HG02870 (cell line): ENCODE data around the gene ZNF521.

Experiments used
- ATAC-seq: cut with Tn5 transposase; IDR thresholded peaks from one replicate; pipeline ENCODE4 v1.9.1; 2021; ENCODE audit warnings: mild to moderate bottlenecking, moderate library complexity; ENCODE audit not compliant: unreplicated experiment

The ZNF521 gene

DNA sequence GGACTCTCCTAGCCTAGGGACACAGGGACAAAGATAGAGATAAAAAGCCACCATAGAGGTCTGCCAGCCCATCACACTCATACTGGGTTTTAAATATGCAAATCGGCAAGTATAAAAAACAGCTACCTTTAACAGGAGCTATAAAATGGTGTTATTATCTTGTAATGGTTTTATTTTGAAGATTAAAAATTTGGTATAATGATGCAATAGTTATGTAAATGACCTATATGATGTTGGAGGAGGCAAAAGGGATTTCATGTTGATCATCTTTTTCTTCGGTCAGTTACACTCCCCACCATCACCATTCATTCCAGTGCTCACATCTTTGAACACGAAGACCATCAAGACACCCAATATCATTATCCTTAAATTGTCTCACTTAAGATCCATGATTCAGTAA is 11.2 kb downstream of the ZNF521 start:
- no peak for ATAC-seq

DNA sequence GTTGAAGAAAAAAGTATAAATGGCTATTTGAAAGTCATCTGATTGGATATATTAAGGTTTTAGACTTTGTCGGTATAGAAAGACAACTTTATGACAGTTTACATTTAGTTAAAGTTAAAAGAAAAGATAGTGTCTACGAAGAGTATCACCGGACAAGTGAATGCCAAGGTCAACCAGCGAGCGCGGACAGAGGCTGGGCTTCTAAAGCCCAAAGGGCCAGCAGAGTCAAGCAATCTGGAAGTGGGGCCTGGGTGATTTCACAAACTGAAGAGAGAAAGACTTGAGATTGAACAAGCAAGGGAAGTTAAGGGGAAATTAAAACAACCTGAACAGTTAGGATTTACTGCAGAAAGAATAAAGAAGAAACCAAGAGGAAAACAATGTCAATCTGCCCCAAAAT is 16.3 kb downstream of the ZNF521 start:
- ATAC-seq: no peak

DNA sequence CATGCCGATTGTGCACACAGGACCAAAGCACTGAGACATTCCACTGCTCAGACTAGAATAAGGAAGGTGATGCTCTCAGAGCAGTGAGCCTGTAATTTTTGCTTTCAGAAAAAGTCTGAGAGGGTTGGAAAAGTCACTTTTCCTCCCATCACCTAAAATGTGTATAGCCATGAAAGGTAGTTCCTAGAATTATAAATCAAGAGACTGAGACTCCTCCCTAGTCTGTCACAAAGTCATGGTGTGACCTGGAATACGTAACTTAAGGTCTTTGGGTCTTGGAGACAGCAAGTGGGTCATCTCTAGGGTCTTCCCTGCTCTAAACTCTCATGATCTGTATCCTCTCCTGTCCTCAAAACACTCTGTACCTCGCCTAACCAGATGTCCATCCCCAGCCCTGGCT is 16.9 kb downstream of the ZNF521 start:
- no peak for ATAC-seq

- no peak for ATAC-seq
These were observed 17.4 kb downstream of the ZNF521 start for GRCh38 chr18:25334588-25334987.

- no peak for ATAC-seq
These were observed 20.0 kb downstream of the ZNF521 start for GRCh38 chr18:25332002-25332401.

GRCh38 chr18:25329783-25330182 is 22.2 kb downstream of the ZNF521 start:
- ATAC-seq: no peak

GRCh38 chr18:25327584-25327983 is 24.4 kb downstream of the ZNF521 start:
- no peak for ATAC-seq

DNA sequence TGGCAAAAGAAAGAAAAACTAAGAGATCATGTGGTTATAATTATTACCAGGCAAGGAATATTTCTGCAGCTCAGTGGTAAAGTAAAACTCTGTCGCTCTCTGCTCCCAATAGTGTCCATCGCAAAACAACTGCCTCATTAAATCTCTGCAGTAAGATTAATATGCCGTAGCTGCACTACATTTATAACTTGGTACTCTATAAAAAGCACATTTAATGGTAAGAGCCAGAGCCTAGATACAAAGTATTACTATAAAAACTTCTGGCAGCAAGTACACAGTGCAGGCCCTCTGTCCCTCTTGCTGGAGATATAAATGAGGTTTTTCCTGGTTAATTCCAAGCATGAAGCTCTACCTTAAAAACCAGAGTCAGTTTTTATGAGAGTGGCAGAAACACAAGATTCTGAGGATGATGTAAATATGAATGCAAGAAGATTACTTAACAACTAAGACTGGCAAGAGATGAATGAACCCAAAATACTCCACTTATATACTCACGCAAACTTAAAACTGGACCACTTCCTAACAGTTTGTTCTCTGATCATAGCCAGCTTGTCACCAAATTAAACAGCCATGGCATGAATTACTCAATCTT is 25.5 kb downstream of the ZNF521 start:
- ATAC-seq: no peak

- ATAC-seq: no peak
These were observed 29.2 kb downstream of the ZNF521 start for GRCh38 chr18:25322806-25323205.

- no peak for ATAC-seq
These were observed 35.5 kb downstream of the ZNF521 start for GRCh38 chr18:25316381-25317018.

- no peak for ATAC-seq
These were observed 37.2 kb downstream of the ZNF521 start for GRCh38 chr18:25314838-25315190.

DNA sequence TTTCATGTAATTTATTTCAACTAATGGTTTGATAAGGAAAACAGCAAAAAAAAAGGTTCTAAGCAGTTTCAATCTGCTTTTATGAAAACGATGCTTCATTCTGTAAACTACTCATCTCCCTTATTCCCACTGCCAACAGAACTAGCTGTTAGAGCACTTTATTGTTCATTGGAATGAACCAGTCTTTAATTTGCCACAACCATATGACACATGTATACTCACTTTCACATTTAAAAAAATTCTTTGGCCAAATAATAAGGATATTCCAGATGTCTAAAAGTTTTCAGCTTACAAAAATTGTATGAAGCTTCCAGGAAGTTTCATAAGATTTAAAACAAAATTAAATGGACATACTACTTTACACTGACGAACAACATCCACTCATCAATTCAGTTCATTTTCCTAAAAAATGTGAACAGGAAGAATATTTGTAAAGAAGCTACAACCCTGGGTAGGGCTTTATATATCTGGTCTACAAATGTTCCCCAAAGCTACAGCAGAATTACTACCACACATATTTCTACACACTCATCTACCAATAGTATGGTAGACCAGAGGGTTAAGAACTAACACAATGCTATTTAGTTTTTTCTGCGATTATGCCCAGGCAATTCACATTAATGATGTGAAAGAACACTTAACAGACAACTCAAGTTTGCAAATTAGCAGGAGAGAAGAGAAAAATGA is 37.7 kb downstream of the ZNF521 start:
- no peak for ATAC-seq

- ATAC-seq: no peak
These were observed 38.7 kb downstream of the ZNF521 start for GRCh38 chr18:25313268-25313667.

DNA sequence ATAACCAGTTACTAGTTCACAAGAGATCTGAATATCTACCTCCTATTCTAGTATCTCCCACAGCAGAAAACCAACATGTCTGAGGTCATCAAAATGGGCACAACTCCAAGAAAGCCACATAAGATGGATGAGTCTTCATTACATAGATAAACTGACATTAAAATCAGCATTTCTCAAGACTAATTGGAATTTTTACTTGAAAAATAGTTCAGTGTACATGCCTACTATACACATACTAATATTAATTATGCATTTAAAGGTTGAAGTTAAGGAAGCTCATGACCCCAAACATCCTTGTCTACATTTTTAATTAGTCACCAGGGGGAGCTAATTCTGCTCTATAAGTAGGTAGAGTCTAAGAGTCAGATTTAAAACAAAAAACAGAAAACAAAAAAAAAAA is 41.9 kb downstream of the ZNF521 start:
- no peak for ATAC-seq

GRCh38 chr18:25308381-25308780 is 43.6 kb downstream of the ZNF521 start:
- ATAC-seq: no peak

DNA sequence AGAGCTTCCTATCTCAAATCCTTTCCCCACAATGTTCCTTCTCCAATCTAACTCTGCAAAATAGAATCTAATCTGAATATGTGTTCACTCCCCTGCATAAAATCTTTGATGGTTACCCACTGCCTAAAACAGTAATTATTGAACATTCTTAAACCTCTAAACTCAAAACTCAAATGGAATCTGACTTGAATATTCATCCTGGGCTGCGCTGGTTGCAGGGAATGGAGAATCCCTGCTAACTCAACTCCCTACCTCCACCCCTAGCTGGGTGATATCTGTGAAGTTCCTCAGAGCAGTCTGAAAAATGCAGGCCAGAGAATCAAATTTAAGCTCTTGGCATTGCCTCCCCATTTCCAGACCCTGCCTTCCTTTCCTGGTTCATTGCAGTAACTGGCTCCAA is 44.8 kb downstream of the ZNF521 start:
- ATAC-seq: no peak

- no peak for ATAC-seq
These were observed 45.3 kb downstream of the ZNF521 start for GRCh38 chr18:25306671-25307070.

GRCh38 chr18:25305584-25305983 is 46.4 kb downstream of the ZNF521 start:
- ATAC-seq: no peak

- no peak for ATAC-seq
These were observed 51.5 kb downstream of the ZNF521 start for GRCh38 chr18:25300492-25300891.

DNA sequence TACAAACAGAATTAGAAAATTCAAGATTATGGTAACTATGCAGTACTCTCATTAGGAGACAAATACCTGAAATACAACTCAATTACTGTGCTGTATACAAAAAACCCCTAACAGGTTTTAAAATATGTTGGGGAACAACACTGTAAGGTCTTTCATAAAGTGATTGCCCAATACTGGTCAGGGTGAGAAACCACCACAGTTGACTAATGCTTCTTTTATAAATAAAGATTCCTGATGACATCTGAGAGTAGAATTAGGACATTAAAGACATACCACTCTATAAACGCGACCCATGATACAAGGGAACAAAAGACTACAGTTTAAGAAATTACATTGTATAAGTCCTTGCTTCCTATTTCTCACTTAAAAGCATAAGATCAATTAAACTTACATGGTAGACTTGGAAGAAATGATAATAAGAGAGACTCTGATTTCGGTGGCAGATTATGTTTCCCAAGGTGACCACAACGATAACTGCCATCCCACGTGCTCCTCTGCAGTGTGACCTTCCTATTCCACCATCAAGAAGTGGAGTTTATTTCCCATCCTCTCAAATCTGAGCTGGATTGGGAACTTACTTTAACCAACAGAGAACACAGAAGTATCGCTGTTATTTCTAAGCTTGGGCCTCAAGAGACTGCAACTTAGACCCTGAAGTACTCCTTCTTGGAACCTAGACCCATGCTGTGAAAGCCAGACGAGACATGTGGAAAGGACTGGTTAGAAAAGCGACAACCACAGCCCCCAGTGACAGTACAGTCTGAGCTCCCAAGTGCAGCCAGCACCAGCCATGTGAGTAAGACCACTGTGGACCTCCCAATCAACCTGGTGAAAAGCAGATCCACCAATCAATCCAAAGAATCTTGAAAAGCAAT is 52.3 kb downstream of the ZNF521 start:
- ATAC-seq: no peak

DNA sequence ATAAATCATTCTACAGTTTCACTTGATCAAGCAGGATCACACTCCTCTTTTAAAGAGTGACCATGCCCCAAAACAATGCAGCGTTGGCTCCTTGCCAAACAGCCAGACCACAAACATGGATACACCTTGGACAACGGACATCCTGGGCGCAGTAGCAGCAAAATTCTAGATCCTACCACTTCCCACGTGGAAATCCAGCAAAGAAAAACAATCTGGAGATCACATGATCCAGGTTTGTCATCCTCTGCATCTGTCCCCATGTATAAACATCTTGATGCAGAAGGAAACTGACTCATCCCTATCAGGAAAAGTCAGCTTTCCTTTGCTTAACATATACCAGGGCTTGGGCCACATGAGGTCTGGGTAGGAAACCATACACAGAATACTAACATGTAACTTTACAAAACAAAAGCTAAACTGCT is 53.1 kb downstream of the ZNF521 start:
- ATAC-seq: no peak
